Keratinocyte (primary cell): Measurements from ENCODE around the gene TMEM245. TPM values are rescaled to one million over a fixed set of nuclear protein-coding genes. Genes with fewer than 3 reads are reported as not detected.

Experiments
- DNase-seq: peaks from one replicate; pipeline ENCODE4 v3.0.0-alpha.2; 2011; ENCODE audit warnings: low read depth, missing footprints, low spot score
- FAIRE-seq: peaks from 2 replicates; lab custom pipeline; 2011; peaks lifted over from hg19 to GRCh38; lab: Jason Lieb, UNC
- H2AFZ ChIP-seq: 2 replicates; pipeline ENCODE4 v1.6.0; 2012; ENCODE audit warnings: low read length, control low read depth, inconsistent platforms; ENCODE audit not compliant: control insufficient read depth
- H3K27ac ChIP-seq: 2 replicates; pipeline ENCODE4 v1.5.1; 2011; ENCODE audit warnings: low read length; ENCODE audit not compliant: control insufficient read depth, insufficient read depth
- H3K27me3 ChIP-seq: 3 replicates; pipeline ENCODE4 v1.6.0; 2011; ENCODE audit warnings: low read length; ENCODE audit not compliant: control insufficient read depth, insufficient read depth; ENCODE audit errors: extremely low read depth
- H3K36me3 ChIP-seq, 2 experiments: 2 replicates in 1 of 2; 3 replicates in 1 of 2; pipeline ENCODE4 v1.5.1; 2011; ENCODE audit warnings: low read length in 2 of 2, mild to moderate bottlenecking in 1 of 2; ENCODE audit not compliant: control insufficient read depth in 2 of 2, insufficient read depth in 2 of 2; ENCODE audit errors: extremely low read depth in 1 of 2
- H3K4me1 ChIP-seq: 3 replicates; pipeline ENCODE4 v1.5.1; 2011; ENCODE audit warnings: low read length; ENCODE audit not compliant: control insufficient read depth, insufficient read depth; ENCODE audit errors: extremely low read depth
- H3K4me2 ChIP-seq: 3 replicates; pipeline ENCODE4 v1.6.0; 2011; ENCODE audit warnings: low read depth, low read length; ENCODE audit not compliant: control insufficient read depth, insufficient read depth; ENCODE audit errors: extremely low read depth
- H3K4me3 ChIP-seq, 3 experiments: fragments of 200-600 bp in 1 of 3; sonication (generic) in 1 of 3; 2 replicates in 2 of 3; 3 replicates in 1 of 3; pipeline ENCODE4 v1.5.1; 2011 to 2016; ENCODE audit warnings: low read length in 3 of 3, mild to moderate bottlenecking in 3 of 3, control low read depth in 2 of 3, inconsistent platforms in 1 of 3, low read depth in 1 of 3, mixed read lengths in 1 of 3, mixed run types in 1 of 3, moderate library complexity in 1 of 3; ENCODE audit not compliant: control insufficient read depth in 2 of 3, insufficient read depth in 2 of 3; ENCODE audit errors: extremely low read depth in 1 of 3
- H3K79me2 ChIP-seq: 2 replicates; pipeline ENCODE4 v1.6.0; 2012; ENCODE audit warnings: low read length; ENCODE audit not compliant: control insufficient read depth, insufficient read depth
- H3K9ac ChIP-seq: 3 replicates; pipeline ENCODE4 v1.6.0; 2011; ENCODE audit warnings: low read length; ENCODE audit not compliant: control insufficient read depth, insufficient read depth; ENCODE audit errors: extremely low read depth
- H3K9me1 ChIP-seq: 3 replicates; pipeline ENCODE4 v1.6.0; 2011; ENCODE audit warnings: low read length; ENCODE audit not compliant: control insufficient read depth, insufficient read depth; ENCODE audit errors: extremely low read depth
- H3K9me3 ChIP-seq: 2 replicates; pipeline ENCODE4 v1.5.1; 2012; ENCODE audit warnings: low read depth, low read length; ENCODE audit not compliant: control insufficient read depth
- H4K20me1 ChIP-seq: 3 replicates; pipeline ENCODE4 v1.6.0; 2011; ENCODE audit warnings: low read length; ENCODE audit not compliant: control insufficient read depth, insufficient read depth; ENCODE audit errors: extremely low read depth
- EZH2 ChIP-seq: IDR thresholded peaks from one replicate; pipeline ENCODE4 v1.6.1; 2012; ENCODE audit warnings: inconsistent platforms, mild to moderate bottlenecking, low read length, moderate library complexity
- dilution Hi-C: fragments of 300-500 bp; cut with MboI; formaldehyde crosslinking; loops from one replicate; pipeline ENCODE4 v1.7.0; 2020; ENCODE audit warnings: low sequenced_read_pairs; ENCODE audit not compliant: extremely low pct_ligation_motif_present
- polyA plus RNA-seq, 5 experiments: library from polyadenylated mRNA; depleted of rRNA in 3 of 5; stranded (reverse) in 3 of 5; stranded (forward) in 1 of 5; unstranded in 1 of 5; fragments of >200 nt; gene quantifications; 1 replicate in 1 of 5; 2 replicates in 3 of 5; 3 replicates in 1 of 5; pipeline versions ENCODE4 v1.2.1 to v1.2.3, GENCODE V29; 2011 to 2012; ENCODE audit warnings: missing spikeins in 2 of 5, low read depth in 1 of 5, low replicate concordance in 1 of 5
- TF ChIP-seq, protein P1 (sequence below), 3 experiments: IDR thresholded peaks in 1 of 3; conservative IDR thresholded peaks in 1 of 3; optimal IDR thresholded peaks in 1 of 3; 2 replicates in 2 of 3; 3 replicates in 1 of 3; pipeline versions ENCODE3 to v1.5.1; 2011; ENCODE audit warnings: low read length in 3 of 3, mild to moderate bottlenecking in 3 of 3, moderate library complexity in 2 of 3, control low read depth in 1 of 3, inconsistent platforms in 1 of 3; ENCODE audit not compliant: insufficient read depth in 2 of 3; ENCODE audit errors: extremely low read depth in 1 of 3

The TMEM245 gene
- polyA plus RNA-seq, 1 donor (not counting 4 experiments of a cell fraction or from before 2014, with no cell fraction given) = 40.0 TPM

- no peak for FAIRE-seq
- Histone ChIP-seq H3K4me3 (no peak overlapping the region), H3K4me1 (peaks cover 4% of the 10 kb centered on the region), H3K79me2 (no peaks in the 10 kb centered on the region), H3K9me3 (no peaks in the 10 kb centered on the region), H3K9ac (no peak overlapping the region), H3K4me2 (no peak overlapping the region), H3K27me3 (no peaks in the 10 kb centered on the region), H3K27ac (no peak overlapping the region), H3K9me1 (no peaks in the 10 kb centered on the region), H4K20me1 (no peaks in the 10 kb centered on the region), H2AFZ (no peak overlapping the region), H3K36me3 (peaks cover 0 to 5% of the 10 kb centered on the region in 2 experiments)
- no peak for DNase-seq
- dilution Hi-C loops = no loop called here
- TF ChIP-seq EZH2 = no peak
- TF ChIP-seq, protein P1, sequence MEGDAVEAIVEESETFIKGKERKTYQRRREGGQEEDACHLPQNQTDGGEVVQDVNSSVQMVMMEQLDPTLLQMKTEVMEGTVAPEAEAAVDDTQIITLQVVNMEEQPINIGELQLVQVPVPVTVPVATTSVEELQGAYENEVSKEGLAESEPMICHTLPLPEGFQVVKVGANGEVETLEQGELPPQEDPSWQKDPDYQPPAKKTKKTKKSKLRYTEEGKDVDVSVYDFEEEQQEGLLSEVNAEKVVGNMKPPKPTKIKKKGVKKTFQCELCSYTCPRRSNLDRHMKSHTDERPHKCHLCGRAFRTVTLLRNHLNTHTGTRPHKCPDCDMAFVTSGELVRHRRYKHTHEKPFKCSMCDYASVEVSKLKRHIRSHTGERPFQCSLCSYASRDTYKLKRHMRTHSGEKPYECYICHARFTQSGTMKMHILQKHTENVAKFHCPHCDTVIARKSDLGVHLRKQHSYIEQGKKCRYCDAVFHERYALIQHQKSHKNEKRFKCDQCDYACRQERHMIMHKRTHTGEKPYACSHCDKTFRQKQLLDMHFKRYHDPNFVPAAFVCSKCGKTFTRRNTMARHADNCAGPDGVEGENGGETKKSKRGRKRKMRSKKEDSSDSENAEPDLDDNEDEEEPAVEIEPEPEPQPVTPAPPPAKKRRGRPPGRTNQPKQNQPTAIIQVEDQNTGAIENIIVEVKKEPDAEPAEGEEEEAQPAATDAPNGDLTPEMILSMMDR (optimal IDR thresholded peaks at IDR 0.05 in 1 of 3, IDR thresholded peaks at IDR 0.05 in 1 of 3, conservative IDR thresholded peaks at IDR 0.05 in 1 of 3; ENCODE audit: extremely low read depth in 1 of 3, insufficient read depth in 2 of 3, low read length in 3 of 3) = no peak
Observed at GRCh38 chr9:109072821-109073435, 46.8 kb downstream of the TMEM245 start.

- Histone ChIP-seq H3K4me3 (no peak overlapping the region), H3K4me2 (no peak overlapping the region), H2AFZ (no peak overlapping the region), H3K9ac (no peak overlapping the region), H3K4me1 (peaks cover 6% of the 10 kb centered on the region), H4K20me1 (no peaks in the 10 kb centered on the region), H3K9me3 (no peaks in the 10 kb centered on the region), H3K36me3 (peaks cover 4 to 5% of the 10 kb centered on the region in 2 experiments), H3K27ac (no peak overlapping the region), H3K79me2 (no peaks in the 10 kb centered on the region), H3K27me3 (no peaks in the 10 kb centered on the region), H3K9me1 (no peaks in the 10 kb centered on the region)
- TF ChIP-seq, protein P1 (optimal IDR thresholded peaks at IDR 0.05 in 1 of 3, IDR thresholded peaks at IDR 0.05 in 1 of 3, conservative IDR thresholded peaks at IDR 0.05 in 1 of 3; ENCODE audit: extremely low read depth in 1 of 3, insufficient read depth in 2 of 3, low read length in 3 of 3) = no peak
- TF ChIP-seq EZH2 = no peak
- dilution Hi-C loops = no loop called here
- no peak for FAIRE-seq
- DNase-seq = no peak
Observed at GRCh38 chr9:109072133-109072692, 47.5 kb downstream of the TMEM245 start.
